NB4 (cell line): ENCODE results near the gene UBE2F.

Experiments
- CTCF ChIP-seq: IDR thresholded peaks from one replicate; pipeline ENCODE4 v1.5.1; 2012; ENCODE audit warnings: low read depth, low read length
- MAX ChIP-seq: IDR thresholded peaks from 2 replicates; pipeline ENCODE4 v1.6.1; 2011; ENCODE audit warnings: low read depth, low read length
- MYC ChIP-seq: IDR thresholded peaks from 2 replicates; pipeline ENCODE4 v1.6.1; 2011; ENCODE audit warnings: low read depth, low read length
- POLR2A ChIP-seq: IDR thresholded peaks from 2 replicates; pipeline ENCODE4 v1.6.1; 2011; ENCODE audit warnings: mild to moderate bottlenecking; ENCODE audit not compliant: insufficient read length; ENCODE audit errors: extremely low read depth

- TF ChIP-seq CTCF (no peak), POLR2A (no peak), MAX (no peak), MYC (no peak)
Measured at GRCh38 chr2:237952851-237953250, 14.0 kb upstream of the UBE2F start.
